HepG2 (cell line): ENCODE results near the gene CFD.

Experiments
- HDAC6 ChIP-seq: fragments of 200-600 bp; sonication (generic); IDR thresholded peaks from 2 replicates; pipeline ENCODE4 v1.7.0; 2017; ENCODE audit warnings: mild to moderate bottlenecking, antibody characterized with exemption, low read length, low read depth
- NR2F6 ChIP-seq, 2 experiments: IDR thresholded peaks; 2 replicates each; pipeline ENCODE4 v1.6.1; 2016; ENCODE audit warnings: antibody characterized with exemption in 1 of 2, mild to moderate bottlenecking in 1 of 2
- PRDM10 ChIP-seq: sonication (generic); formaldehyde crosslinking; IDR thresholded peaks from 2 replicates; pipeline ENCODE4 v1.4.0; 2020; ENCODE audit warnings: low read depth, missing genetic modification reagents
- SALL1 ChIP-seq: sonication (generic); formaldehyde crosslinking; IDR thresholded peaks from 2 replicates; pipeline ENCODE4 v1.8.0; 2022; ENCODE audit warnings: mild to moderate bottlenecking, missing genetic modification reagents
- SETDB1 ChIP-seq: sonication (generic); formaldehyde crosslinking; IDR thresholded peaks from 2 replicates; pipeline ENCODE4 v1.5.1; 2020; ENCODE audit warnings: missing genetic modification reagents, mild to moderate bottlenecking, borderline replicate concordance
- SIN3A ChIP-seq: IDR thresholded peaks from 2 replicates; pipeline ENCODE4 v1.6.1; 2011; ENCODE audit warnings: low read depth, mild to moderate bottlenecking, control low read depth, low read length, borderline replicate concordance
- ZNF883 ChIP-seq: sonication (generic); formaldehyde crosslinking; IDR thresholded peaks from 2 replicates; pipeline ENCODE4 v1.5.1; 2020; ENCODE audit warnings: mild to moderate bottlenecking, missing genetic modification reagents; ENCODE audit errors: not compliant biosample characterization

DNA sequence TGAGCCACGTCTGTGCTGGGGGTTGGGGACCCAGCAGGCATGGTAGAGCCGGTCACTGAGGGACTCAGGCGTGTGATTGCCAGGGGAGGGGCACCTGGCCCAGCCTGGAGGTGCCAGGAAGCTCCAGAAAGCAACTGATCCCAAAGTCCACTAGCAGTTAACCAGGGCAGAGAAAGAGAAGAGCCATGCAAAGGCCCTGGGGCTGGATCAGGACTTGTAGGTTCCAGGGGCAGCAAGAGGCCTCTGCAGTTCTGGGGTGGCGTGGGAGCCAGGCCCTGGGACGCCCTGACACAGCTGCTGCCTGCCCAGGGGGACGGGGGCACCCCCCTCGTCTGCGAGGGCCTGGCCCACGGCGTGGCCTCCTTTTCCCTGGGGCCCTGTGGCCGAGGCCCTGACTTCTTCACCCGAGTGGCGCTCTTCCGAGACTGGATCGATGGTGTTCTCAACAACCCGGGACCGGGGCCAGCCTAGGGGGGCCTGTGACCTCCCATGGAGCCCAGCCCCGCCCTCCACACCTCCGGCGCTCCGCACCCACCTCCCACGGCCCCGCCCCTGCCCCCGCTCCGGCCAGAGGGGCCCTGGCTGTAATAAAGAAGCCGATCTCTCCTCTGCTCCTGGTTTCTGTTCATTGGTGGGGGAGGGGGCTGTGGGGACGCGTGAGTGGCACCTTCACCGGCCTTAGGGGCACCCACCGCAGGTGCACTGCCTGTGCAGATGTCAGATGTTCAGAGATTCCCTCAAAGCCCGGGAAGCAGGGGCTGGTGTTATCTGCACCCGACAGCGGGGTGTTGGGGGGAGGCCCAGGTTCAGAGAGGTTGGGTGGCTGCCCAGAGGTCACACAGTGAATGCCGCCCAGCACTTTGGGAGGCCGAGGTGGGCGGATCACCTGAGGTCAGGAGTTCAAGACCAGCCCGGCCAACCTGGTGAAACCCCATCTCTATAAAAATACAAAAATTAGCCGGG is 27.8 kb upstream of the CFD start:
- TF ChIP-seq ZNF883 (CRISPR knock-in tag) (no peak), SIN3A (no peak), PRDM10 (CRISPR knock-in tag) (no peak), HDAC6 (no peak), NR2F6 (IDR thresholded peaks at IDR 0.05) (no peak), NR2F6 (CRISPR knock-in tag; IDR thresholded peaks at IDR 0.05) (no peak), SETDB1 (CRISPR knock-in tag) (no peak), SALL1 (no peak)
